Skin of body (tissue), 2 donors: ENCODE data around the gene PNMA6E. TPM values are rescaled to one million over a fixed set of nuclear protein-coding genes. Genes with fewer than 3 reads are reported as not detected.

Experiments used
- DNase-seq: peaks from one replicate; lab custom pipeline; 2025; lab: John Stamatoyannopoulos, UW
- total RNA-seq: library from RNA; depleted of rRNA; stranded (reverse); fragments of >200 nt; gene quantifications from one replicate; pipeline ENCODE4 v1.2.3, GENCODE V29; 2014

PNMA6E gene
- total RNA-seq, 1 donor from 2014 or later: not detected

DNA sequence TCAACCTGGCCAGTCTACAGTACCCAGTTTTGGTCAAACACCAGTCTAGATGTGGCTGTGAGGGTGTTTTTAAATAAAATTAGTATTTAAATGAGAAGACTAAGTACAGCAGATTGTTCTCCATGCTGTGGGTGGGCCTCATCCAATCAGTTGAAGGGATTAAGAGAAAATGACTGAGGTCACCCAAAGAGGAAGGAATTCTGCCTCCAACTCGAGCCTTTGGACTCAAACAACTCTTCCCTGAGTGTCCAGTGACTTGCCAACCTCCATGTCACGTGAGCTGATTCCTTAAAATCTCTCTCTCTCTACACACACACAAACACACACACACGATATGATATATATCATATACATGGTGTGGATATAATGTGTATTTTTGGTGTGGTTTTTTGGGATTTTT lies 34.7 kb upstream of the PNMA6E start:
- DNase-seq: no peak

DNA sequence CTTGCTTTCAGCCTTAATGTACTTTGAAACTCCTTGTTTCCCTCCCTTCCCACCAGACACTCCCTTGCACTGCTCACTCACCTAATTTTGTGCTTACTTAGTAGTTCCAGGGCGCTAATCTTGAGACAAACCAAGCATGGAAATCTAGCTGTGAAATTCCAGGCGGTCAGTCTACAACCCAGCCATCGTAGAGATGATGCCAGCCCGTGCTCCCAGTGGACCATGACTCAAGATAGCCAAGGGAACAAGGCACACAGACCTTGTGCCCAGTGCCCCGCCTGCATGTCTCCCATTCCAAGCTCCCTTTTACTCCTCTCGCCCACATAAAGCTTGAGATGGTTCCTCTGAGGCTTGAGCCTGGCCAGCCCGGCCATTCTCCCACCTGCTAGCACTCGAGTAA lies 33.7 kb upstream of the PNMA6E start:
- no peak for DNase-seq

- DNase-seq: no peak
Observed at GRCh38 chrX:153433781-153434285, 32.7 kb upstream of the PNMA6E start.

GRCh38 chrX:153433161-153433680 lies 32.1 kb upstream of the PNMA6E start:
- no peak for DNase-seq

DNA sequence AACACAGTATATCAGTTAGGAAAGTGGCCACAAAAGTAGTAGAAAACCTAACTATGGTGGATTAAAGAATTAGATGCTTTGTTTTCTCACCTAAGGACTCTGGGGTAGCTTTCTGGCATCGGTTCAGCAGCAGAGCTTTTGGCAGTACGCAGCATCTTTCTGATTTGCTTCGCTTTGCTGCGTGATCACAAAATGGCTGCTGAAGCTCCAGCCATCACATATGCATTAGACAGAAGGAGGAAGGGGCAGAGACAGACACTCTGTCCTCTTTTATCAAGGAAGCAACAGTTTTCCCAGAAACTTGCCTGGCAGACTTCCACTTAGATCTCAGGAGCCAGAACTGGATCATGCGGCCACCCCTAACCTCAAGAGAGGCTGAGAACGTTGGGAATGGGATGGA lies 29.6 kb upstream of the PNMA6E start:
- DNase-seq: no peak

GRCh38 chrX:153426204-153426603 lies 25.1 kb upstream of the PNMA6E start:
- DNase-seq: no peak

- no peak for DNase-seq
Observed at GRCh38 chrX:153423652-153424051, 22.5 kb upstream of the PNMA6E start.

GRCh38 chrX:153421856-153422255 lies 20.7 kb upstream of the PNMA6E start:
- no peak for DNase-seq

DNA sequence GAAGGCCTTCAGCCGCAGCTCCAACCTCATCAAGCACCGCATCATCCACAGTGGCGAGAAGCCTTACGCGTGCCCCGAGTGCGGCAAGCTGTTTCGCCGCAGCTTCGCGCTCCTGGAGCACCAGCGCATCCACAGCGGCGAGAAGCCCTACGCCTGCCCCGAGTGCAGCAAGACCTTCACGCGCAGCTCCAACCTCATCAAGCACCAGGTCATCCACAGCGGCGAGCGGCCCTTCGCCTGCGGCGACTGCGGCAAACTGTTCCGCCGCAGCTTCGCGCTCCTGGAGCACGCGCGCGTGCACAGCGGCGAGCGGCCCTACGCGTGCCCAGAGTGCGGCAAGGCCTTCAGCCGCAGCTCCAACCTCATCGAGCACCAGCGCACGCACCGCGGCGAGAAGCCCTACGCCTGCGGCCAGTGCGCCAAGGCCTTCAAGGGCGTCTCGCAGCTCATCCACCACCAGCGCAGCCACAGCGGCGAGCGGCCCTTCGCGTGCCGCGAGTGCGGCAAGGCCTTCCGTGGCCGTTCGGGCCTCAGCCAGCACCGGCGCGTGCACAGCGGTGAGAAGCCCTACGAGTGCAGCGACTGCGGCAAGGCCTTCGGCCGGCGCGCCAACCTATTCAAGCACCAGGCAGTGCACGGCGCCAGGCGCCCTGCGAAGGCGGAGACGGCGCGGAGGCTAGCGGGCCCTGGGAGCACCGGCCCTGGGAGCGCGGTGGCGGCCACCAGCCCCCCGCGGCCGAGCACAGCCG lies 19.9 kb upstream of the PNMA6E start:
- DNase-seq: no peak

- DNase-seq: no peak
Observed at GRCh38 chrX:153417637-153418036, 16.5 kb upstream of the PNMA6E start.

GRCh38 chrX:153416781-153417450 lies 15.8 kb upstream of the PNMA6E start:
- DNase-seq: no peak

DNA sequence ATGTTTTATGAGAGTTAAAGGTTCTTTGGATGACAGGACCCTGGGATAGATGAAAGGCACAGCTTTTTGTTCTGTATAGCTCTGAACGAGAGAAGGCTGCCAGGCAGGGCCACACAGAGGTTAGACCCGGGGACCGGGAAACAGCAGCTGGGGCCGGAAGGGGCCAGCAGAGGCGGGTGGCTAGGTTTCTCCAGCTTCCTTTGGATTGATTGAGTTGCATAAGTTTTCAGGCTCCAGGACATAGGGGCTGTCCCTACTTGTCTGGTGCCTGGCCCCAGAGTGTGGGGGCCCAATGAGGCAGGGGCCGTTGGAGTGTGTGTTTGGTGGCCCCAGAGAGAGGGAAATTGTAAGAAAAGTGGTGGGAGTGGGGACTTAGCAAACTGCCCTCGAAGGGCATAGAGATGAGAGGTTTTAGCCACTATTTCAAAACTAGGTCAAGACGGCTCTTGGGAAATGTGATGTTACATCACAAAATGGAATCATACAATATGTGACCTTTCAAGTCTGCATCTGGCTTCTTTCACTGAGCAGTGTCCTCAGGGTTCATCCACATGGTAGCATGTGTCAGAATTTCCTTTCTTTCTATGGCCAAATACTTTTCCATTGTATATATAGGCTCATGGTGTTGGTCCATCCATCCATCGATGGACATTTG lies 13.8 kb upstream of the PNMA6E start:
- no peak for DNase-seq

DNA sequence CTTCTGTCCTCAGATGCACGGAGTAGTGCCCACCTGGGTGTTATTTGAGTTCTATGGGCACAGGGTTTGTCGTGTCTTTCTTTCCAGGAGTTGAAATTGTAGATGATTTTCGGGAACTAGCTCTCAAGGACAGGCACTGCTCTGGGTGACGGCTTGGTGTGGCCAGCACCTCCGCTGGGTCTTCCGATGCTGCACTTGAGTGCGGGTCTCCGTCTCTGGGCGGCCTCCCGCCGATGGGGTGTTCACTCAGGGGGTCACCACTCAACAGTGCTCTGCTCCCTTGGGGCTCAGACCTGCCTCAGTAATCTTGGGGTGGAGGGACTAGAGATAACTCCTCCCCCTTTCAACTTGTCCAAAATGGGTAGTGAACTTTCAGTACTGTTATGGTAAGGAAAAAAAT lies 12.6 kb upstream of the PNMA6E start:
- no peak for DNase-seq

DNA sequence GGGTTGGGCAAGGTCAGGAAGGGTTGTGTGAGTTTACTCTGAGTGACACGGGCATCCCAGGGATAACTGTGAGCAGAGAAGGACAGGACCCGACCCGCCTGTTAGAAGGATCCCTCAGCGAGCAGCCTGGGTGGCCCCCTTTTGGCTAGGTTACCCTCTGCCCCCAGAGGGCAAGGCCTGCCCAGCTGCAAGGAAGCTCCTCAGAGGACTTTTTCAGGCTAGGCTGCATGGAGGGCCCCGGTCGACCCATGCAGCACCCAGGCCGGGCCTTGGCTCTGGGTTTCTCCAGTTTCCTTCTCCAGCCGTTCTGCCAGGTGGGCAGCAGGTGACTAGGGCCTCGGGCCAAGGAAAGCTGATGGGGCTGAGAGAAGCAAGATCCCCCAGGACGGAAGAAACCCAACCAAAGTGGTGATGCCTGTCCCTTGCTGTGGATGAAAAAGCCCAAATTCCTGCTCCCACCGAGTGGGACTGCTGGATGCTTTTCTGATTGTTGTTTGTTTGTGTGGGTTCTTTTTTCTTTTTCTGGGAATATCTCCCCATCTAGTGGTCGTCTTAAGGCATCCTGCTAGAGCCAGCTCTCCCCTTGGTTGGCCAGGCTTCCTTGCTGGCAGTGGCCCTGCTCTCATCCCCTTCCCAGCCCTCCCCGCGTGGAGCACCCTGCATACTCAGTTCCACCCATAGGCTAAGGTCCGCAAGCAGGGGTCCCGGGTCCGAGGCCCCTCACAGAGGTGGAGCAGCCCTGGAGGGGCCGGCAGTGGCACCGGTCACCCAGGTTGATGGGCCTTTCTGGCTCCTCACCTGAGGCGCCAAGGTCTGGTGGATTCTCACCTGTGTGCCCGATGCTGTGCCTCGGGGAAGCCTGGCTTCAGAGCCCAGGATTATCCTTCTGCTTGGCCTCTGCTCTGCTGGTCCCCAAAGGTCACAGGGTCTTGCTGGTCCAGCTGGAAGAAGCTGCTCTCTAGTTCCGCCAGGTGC lies 11.9 kb upstream of the PNMA6E start:
- DNase-seq: no peak

GRCh38 chrX:153411988-153412574 lies 10.9 kb upstream of the PNMA6E start:
- DNase-seq: no peak

DNA sequence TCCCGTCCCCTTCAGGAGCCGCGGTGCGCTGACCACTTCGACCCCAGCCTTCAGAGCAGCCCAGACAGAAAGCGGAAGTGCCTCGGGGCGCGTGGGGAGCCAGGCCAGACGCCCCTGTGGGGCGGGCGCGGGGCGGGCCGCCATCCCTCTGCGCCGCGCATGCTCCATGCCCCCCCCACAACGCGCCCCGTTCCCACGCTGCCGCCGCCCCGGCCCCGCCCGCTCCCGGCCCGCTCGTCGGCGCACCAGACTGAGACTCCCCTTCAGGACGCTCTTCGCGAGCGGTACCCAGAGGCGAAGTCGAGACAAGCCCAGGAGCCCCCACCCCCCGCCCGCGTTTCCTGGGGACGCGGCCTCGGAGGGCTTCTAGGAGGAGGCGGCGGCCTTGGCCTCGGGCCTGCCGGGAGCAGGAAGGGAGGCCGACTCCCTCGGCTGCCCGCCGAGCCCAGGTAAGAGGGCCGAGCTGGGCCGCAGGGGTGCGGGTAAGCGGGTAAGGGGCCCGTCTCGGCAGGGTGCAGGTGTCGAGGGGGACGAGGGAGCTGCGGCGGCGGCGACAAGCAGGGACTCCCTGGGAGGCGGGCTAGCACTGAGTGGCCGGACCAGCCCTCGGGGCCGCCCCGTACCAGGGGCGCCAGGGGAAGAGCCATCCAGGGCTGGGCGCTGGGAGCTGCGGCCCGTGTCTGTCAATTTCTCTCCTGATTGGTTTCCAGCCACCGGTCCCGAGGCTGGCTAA lies 10.3 kb upstream of the PNMA6E start, which contains the start of gene ZFP92:
TSS of gene ZFP92 (plus strand) at position 218 of the 733 bp plus-strand sequence. CDS start 6,851 bp downstream, outside the sequence.
- no peak for DNase-seq

DNA sequence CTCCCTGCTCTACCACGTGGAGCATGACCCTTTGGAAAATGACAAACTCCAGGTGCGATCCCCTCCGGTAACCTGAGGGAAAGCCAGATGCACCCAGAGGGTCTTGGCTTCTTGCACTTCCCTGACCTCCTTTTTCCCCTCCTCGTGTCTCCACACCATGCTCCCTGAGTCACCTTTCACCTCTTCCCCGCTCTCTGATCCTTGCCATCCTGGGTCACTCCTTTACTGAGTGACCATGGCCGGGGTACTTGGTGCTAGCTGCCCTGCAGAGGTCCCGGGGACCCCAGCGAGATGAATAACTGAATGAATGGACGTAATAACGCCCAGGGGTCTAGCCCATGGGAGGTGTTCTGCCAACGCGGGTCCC lies 9.7 kb upstream of the PNMA6E start:
- DNase-seq: no peak

GRCh38 chrX:153410373-153410772 lies 9.2 kb upstream of the PNMA6E start:
- no peak for DNase-seq

DNA sequence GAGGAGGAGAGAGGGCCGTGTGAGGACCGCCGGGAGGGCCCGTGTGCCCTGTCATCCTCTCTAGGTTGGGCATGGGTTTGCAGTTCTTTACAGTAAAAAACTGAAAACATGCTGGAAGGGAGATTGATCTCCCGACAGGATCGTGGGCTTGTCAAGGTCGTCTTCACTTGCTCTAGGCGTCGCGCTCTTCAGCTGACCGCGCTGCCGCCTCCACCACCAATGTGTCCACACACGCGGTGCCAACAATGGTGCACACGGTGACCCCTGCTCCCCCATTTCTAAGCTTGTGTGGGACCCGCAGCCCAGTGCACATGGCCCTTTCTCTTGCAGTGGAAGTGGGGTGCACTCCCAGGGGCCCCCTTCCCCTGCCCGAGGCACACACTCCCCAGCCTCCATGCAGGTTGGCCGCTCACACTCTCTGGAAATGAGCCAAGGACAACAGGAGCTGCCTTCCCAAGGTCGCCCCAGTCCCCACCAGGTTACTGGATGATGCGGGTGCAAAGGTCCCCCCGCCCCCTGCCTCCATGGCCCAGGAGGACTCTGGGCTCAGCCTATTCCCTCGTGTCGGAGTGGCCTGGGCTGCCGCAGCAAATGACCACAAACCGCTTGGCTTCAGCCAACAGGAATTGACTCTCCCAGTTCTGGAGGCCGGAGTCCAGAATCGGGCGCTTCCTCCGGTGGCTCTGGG lies 8.4 kb upstream of the PNMA6E start:
- no peak for DNase-seq
